ENCODE results near the gene ACOX2. TPM values are rescaled to one million over a fixed set of nuclear protein-coding genes. Genes with fewer than 3 reads are reported as not detected.

ACOX2 gene
- total RNA-seq, 1 donor from 2014 or later: 7.6 TPM

- Histone ChIP-seq H3K27ac (no peak overlapping the region), H3K4me2 (peak overlapping the region; percentile 20), H3K4me3 (no peak overlapping the region), H3K9me3 (ENCODE audit: low read depth) (no peaks in the 10 kb centered on the region), H3K4me1 (peaks cover 56% of the 10 kb centered on the region), H3K27me3 (no peaks in the 10 kb centered on the region), H3K36me3 (no peaks in the 10 kb centered on the region), H4K20me1 (ENCODE audit: low read depth) (peaks cover 15% of the 10 kb centered on the region), H3F3A (ENCODE audit: low read depth) (peaks cover 42% of the 10 kb centered on the region), H3K9ac (no peak overlapping the region), H3K79me2 (ENCODE audit: low read depth) (no peaks in the 10 kb centered on the region), H2AFZ (replicated peaks) (no peak overlapping the region)
- Mint-ChIP-seq H3K36me3 (peaks cover 3% of the 10 kb centered on the region), H3K27me3 (ENCODE audit: insufficient read depth, low read depth) (peaks cover 9% of the 10 kb centered on the region), H3K27ac (no peak overlapping the region), H3K9me3 (no peaks in the 10 kb centered on the region), H3K4me1 (peaks cover 75% of the 10 kb centered on the region), H3K4me3 (no peak overlapping the region)
- TF ChIP-seq CTCF (IDR thresholded peaks at IDR 0.05) (no peak), EZH2 (IDR thresholded peaks at IDR 0.05) (no peak), EZH2phosphoT487 (IDR thresholded peaks at IDR 0.05) (no peak)
- no peak for DNase-seq (ENCODE audit: low spot score)
These were observed 15.7 kb downstream of the ACOX2 start for GRCh38 chr3:58521336-58521670.

- Histone ChIP-seq H3F3A (ENCODE audit: low read depth) (peaks cover 42% of the 10 kb centered on the region), H3K4me1 (peaks cover 56% of the 10 kb centered on the region), H3K79me2 (ENCODE audit: low read depth) (no peaks in the 10 kb centered on the region), H3K4me2 (peak overlapping the region; percentile 20), H3K27me3 (no peaks in the 10 kb centered on the region), H3K4me3 (no peak overlapping the region), H3K36me3 (no peaks in the 10 kb centered on the region), H3K9ac (no peak overlapping the region), H3K27ac (no peak overlapping the region), H2AFZ (replicated peaks) (no peak overlapping the region), H4K20me1 (ENCODE audit: low read depth) (peaks cover 15% of the 10 kb centered on the region), H3K9me3 (ENCODE audit: low read depth) (no peaks in the 10 kb centered on the region)
- peaks cover 3% of the 10 kb centered on the region for H3K36me3 Mint-ChIP-seq
- DNase-seq (ENCODE audit: low spot score): peak; percentile 57
- H3K4me1 Mint-ChIP-seq: peaks cover 71% of the 10 kb centered on the region
- TF ChIP-seq CTCF (IDR thresholded peaks at IDR 0.05) (no peak), EZH2phosphoT487 (IDR thresholded peaks at IDR 0.05) (no peak), EZH2 (IDR thresholded peaks at IDR 0.05) (no peak)
- H3K4me3 Mint-ChIP-seq: no peak overlapping the region
- H3K27me3 Mint-ChIP-seq (ENCODE audit: insufficient read depth, low read depth): peaks cover 9% of the 10 kb centered on the region
- H3K9me3 Mint-ChIP-seq: no peaks in the 10 kb centered on the region
- H3K27ac Mint-ChIP-seq: peak overlapping the region; percentile 60
These were observed 16.3 kb downstream of the ACOX2 start for GRCh38 chr3:58520403-58521335.

- Histone ChIP-seq H2AFZ (replicated peaks) (no peak overlapping the region), H3K27ac (no peak overlapping the region), H4K20me1 (ENCODE audit: low read depth) (peaks cover 15% of the 10 kb centered on the region), H3F3A (ENCODE audit: low read depth) (peaks cover 42% of the 10 kb centered on the region), H3K4me3 (no peak overlapping the region), H3K27me3 (no peaks in the 10 kb centered on the region), H3K4me2 (no peak overlapping the region), H3K9ac (no peak overlapping the region), H3K4me1 (peaks cover 56% of the 10 kb centered on the region), H3K9me3 (ENCODE audit: low read depth) (no peaks in the 10 kb centered on the region), H3K36me3 (no peaks in the 10 kb centered on the region), H3K79me2 (ENCODE audit: low read depth) (no peaks in the 10 kb centered on the region)
- no peak for DNase-seq (ENCODE audit: low spot score)
- Mint-ChIP-seq H3K4me3 (peak overlapping the region; percentile 43), H3K27ac (no peak overlapping the region), H3K36me3 (peaks cover 3% of the 10 kb centered on the region), H3K4me1 (peaks cover 65% of the 10 kb centered on the region), H3K9me3 (no peaks in the 10 kb centered on the region), H3K27me3 (ENCODE audit: insufficient read depth, low read depth) (peaks cover 9% of the 10 kb centered on the region)
- TF ChIP-seq CTCF (IDR thresholded peaks at IDR 0.05) (no peak), EZH2phosphoT487 (IDR thresholded peaks at IDR 0.05) (no peak), EZH2 (IDR thresholded peaks at IDR 0.05) (no peak)
These were observed 17.2 kb downstream of the ACOX2 start for GRCh38 chr3:58519668-58520402.
